ENCODE measurements around the gene SNTG2. TPM values are rescaled to one million over a fixed set of nuclear protein-coding genes. Genes with fewer than 3 reads are reported as not detected.

The SNTG2 gene
- total and polyA plus RNA-seq, 4 donors = not detected

- DNase-seq (ENCODE audit: low spot score) = no peak
- Histone ChIP-seq H3K27ac (ENCODE audit: low read depth in 1 of 2, low read length in 2 of 2) (no peak overlapping the region), H3K36me3 (ENCODE audit: control insufficient read depth in 4 of 4, insufficient read depth in 3 of 4, low read depth in 1 of 4, low read length in 3 of 4) (no peaks in the 10 kb centered on the region), H3K4me1 (ENCODE audit: control insufficient read depth in 4 of 4, insufficient read depth in 4 of 4, low read length in 3 of 4) (no peaks in the 10 kb centered on the region), H3K9ac (ENCODE audit: low read depth in 1 of 2, low read length in 2 of 2) (no peak overlapping the region), H3K27me3 (ENCODE audit: control insufficient read depth in 4 of 4, insufficient read depth in 4 of 4, low read length in 3 of 4) (peaks cover 0 to 7% (median 0%) of the 10 kb centered on the region in 4 donors), H3K9me3 (ENCODE audit: control insufficient read depth in 4 of 4, low read length in 3 of 4) (no peaks in the 10 kb centered on the region), H3K4me3 (ENCODE audit: low read depth in 1 of 3, low read length in 3 of 3) (no peak overlapping the region)
- no peak for TF ChIP-seq RAD21 (IDR thresholded peaks at IDR 0.05)
- no peak for TF ChIP-seq CTCF (IDR thresholded peaks at IDR 0.05; ENCODE audit: low read depth, low read length, missing input control)
- TF ChIP-seq TAF1 (conservative IDR thresholded peaks at IDR 0.05) = no peak
- TF ChIP-seq RXRA (IDR thresholded peaks at IDR 0.05) = no peak
- WGBS = 82% methylated on average over 13 of the region's 13 CpGs
Measured at GRCh38 chr2:1306014-1306686, 355.5 kb downstream of the SNTG2 start.

DNA sequence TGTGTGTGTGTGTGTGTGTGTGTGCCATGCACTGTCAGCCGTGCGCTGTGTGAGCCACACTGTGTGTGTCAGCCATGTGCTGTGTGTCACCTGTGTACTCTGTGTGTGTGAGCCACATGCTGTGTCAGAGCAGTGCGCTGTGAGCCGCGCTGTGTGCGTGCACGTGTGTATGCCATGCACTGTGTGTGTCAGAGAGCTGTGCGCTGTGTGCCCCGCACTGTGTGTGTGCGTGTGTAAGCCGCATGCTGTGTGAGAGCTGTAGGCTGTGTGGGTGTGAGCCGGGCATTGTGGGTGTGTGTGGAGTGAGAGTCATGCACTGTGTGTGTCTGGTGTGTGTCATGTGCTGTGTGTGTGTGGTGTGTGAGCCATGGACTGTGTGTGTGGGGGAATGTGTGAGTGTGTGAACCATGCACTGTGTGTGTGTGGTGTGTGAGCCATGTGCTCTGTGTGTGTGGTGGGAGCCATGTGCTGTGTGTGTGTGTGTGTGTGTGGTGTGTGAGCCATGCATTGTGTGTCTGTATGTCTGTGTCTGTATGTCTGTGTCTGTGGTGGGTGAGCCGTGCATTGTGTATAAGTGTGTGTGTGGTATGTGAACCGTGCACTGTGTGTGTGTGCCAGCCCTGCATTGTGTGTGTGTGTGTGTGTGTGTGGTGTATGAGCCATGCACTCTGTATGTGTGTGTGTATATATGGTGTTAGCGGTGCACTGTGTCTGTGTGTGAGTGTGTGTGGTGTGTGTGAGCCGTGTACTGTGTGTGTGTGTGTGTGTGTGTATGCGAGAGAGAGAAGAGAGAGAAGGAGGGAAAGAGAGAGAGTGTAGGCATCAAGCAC, 356.3 kb downstream of the SNTG2 start:
- WGBS = 85% methylated on average over 17 of the region's 17 CpGs
- TF ChIP-seq TAF1 (conservative IDR thresholded peaks at IDR 0.05) = no peak
- TF ChIP-seq SP1 (IDR thresholded peaks at IDR 0.05) = no peak
- TF ChIP-seq MAX (IDR thresholded peaks at IDR 0.05) = no peak
- no peak for TF ChIP-seq JUND (IDR thresholded peaks at IDR 0.05)
- TF ChIP-seq YY1 (IDR thresholded peaks at IDR 0.05) = no peak
- no peak for TF ChIP-seq EGR1 (IDR thresholded peaks at IDR 0.05; ENCODE audit: low read depth in 2 of 2)
- TF ChIP-seq NR2F2 (IDR thresholded peaks at IDR 0.05) = no peak
- no peak for TF ChIP-seq ZBTB33 (IDR thresholded peaks at IDR 0.05)
- TF ChIP-seq CTCF (IDR thresholded peaks at IDR 0.05; ENCODE audit: low read depth, low read length, missing input control) = no peak
- no peak for TF ChIP-seq HNF4A (conservative IDR thresholded peaks at IDR 0.05)
- TF ChIP-seq, protein P1, sequence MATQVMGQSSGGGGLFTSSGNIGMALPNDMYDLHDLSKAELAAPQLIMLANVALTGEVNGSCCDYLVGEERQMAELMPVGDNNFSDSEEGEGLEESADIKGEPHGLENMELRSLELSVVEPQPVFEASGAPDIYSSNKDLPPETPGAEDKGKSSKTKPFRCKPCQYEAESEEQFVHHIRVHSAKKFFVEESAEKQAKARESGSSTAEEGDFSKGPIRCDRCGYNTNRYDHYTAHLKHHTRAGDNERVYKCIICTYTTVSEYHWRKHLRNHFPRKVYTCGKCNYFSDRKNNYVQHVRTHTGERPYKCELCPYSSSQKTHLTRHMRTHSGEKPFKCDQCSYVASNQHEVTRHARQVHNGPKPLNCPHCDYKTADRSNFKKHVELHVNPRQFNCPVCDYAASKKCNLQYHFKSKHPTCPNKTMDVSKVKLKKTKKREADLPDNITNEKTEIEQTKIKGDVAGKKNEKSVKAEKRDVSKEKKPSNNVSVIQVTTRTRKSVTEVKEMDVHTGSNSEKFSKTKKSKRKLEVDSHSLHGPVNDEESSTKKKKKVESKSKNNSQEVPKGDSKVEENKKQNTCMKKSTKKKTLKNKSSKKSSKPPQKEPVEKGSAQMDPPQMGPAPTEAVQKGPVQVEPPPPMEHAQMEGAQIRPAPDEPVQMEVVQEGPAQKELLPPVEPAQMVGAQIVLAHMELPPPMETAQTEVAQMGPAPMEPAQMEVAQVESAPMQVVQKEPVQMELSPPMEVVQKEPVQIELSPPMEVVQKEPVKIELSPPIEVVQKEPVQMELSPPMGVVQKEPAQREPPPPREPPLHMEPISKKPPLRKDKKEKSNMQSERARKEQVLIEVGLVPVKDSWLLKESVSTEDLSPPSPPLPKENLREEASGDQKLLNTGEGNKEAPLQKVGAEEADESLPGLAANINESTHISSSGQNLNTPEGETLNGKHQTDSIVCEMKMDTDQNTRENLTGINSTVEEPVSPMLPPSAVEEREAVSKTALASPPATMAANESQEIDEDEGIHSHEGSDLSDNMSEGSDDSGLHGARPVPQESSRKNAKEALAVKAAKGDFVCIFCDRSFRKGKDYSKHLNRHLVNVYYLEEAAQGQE (IDR thresholded peaks at IDR 0.05) = no peak
- no peak for TF ChIP-seq RXRA (IDR thresholded peaks at IDR 0.05)
- TF ChIP-seq GABPA (IDR thresholded peaks at IDR 0.05 in 1 of 2, conservative IDR thresholded peaks at IDR 0.05 in 1 of 2) = no peak

More for the DNA sequence above, 356.3 kb downstream of the SNTG2 start:
- Histone ChIP-seq H3K4me1 (ENCODE audit: control insufficient read depth in 4 of 4, insufficient read depth in 4 of 4, low read length in 3 of 4) (no peaks in the 10 kb centered on the region), H3K27ac (ENCODE audit: low read depth in 1 of 2, low read length in 2 of 2) (no peak overlapping the region), H3K27me3 (ENCODE audit: control insufficient read depth in 4 of 4, insufficient read depth in 4 of 4, low read length in 3 of 4) (peaks cover 0 to 7% (median 0%) of the 10 kb centered on the region in 4 donors), H3K9ac (ENCODE audit: low read depth in 1 of 2, low read length in 2 of 2) (no peak overlapping the region), H3K36me3 (ENCODE audit: control insufficient read depth in 4 of 4, insufficient read depth in 3 of 4, low read depth in 1 of 4, low read length in 3 of 4) (no peaks in the 10 kb centered on the region), H3K9me3 (ENCODE audit: control insufficient read depth in 4 of 4, low read length in 3 of 4) (no peaks in the 10 kb centered on the region), H3K4me3 (ENCODE audit: low read depth in 1 of 3, low read length in 3 of 3) (no peak overlapping the region)
- DNase-seq (ENCODE audit: low spot score) = no peak
